Kidney (tissue), 14 donors: ENCODE results near the gene OPHN1. TPM values are rescaled to one million over a fixed set of nuclear protein-coding genes. Genes with fewer than 3 reads are reported as not detected.

Experiments
- DNase-seq, 5 donors: peaks; one replicate each; pipeline ENCODE4 v3.0.0-alpha.2; 2013 to 2020
- FAIRE-seq: peaks from 2 replicates; lab custom pipeline; 2012; peaks lifted over from hg19 to GRCh38; lab: Jason Lieb, UNC
- H3K27ac ChIP-seq, 2 donors: one replicate each; pipeline ENCODE4 v1.7.0; 2013; ENCODE audit warnings: low read depth in 2 of 2, low read length in 2 of 2, inconsistent platforms in 1 of 2
- H3K27me3 ChIP-seq: one replicate; pipeline ENCODE4 v1.7.1; 2013; ENCODE audit warnings: low read length, inconsistent platforms; ENCODE audit not compliant: control insufficient read depth, insufficient read depth
- H3K36me3 ChIP-seq, 3 donors: one replicate each; pipeline versions ENCODE4 v1.7.0 to v1.7.1; 2013; ENCODE audit warnings: low read length in 3 of 3, control low read depth in 1 of 3, inconsistent platforms in 1 of 3; ENCODE audit not compliant: insufficient read depth in 3 of 3, control insufficient read depth in 2 of 3
- H3K4me1 ChIP-seq, 3 donors: one replicate each; pipeline versions ENCODE4 v1.7.0 to v1.7.1; 2013; ENCODE audit warnings: low read length in 3 of 3, inconsistent platforms in 1 of 3, low read depth in 1 of 3; ENCODE audit not compliant: control insufficient read depth in 2 of 3, insufficient read depth in 2 of 3
- H3K4me3 ChIP-seq, 3 donors: one replicate each; pipeline versions ENCODE4 v1.7.0 to v1.8.1; 2013; ENCODE audit warnings: low read length in 3 of 3, control low read depth in 1 of 3, inconsistent platforms in 1 of 3
- H3K9ac ChIP-seq, 3 donors: one replicate each; pipeline versions ENCODE4 v1.7.0 to v1.7.1; 2013; ENCODE audit warnings: low read length in 3 of 3, control low read depth in 1 of 3, inconsistent platforms in 1 of 3
- H3K9me3 ChIP-seq, 3 donors: one replicate each; pipeline versions ENCODE4 v1.7.0 to v1.7.1; 2013; ENCODE audit warnings: low read length in 3 of 3, control low read depth in 1 of 3, inconsistent platforms in 1 of 3; ENCODE audit not compliant: control insufficient read depth in 2 of 3, insufficient read depth in 1 of 3
- intact Hi-C: fragments of 100-400 bp; cut with DNase I; formaldehyde crosslinking; loops from one replicate; pipeline ENCODE4 v1.11.1; 2022
- polyA plus RNA-seq: library from polyadenylated mRNA; stranded (reverse); fragments of 350-450 nt; fragmentation: Illumina TruSeq; extraction: RNeasy Lipid Tissue Mini Kit (QIAGEN cat#74804); gene quantifications from one replicate; pipeline ENCODE4 v1.2.3, GENCODE V29; 2014; ENCODE audit warnings: low read depth, low replicate concordance; ENCODE audit not compliant: insufficient read depth
- total RNA-seq: library from RNA; stranded (reverse); fragmentation: NEBNext Ultra II Directional; extraction: Animal tissue kit (Norgen Biotek cat#: 25700); gene quantifications from one replicate; pipeline ENCODE4 v1.2.1, GENCODE V29; 2021
- TF ChIP-seq, protein P1 (sequence below): IDR thresholded peaks from 3 replicates; pipeline ENCODE4 v1.5.1; 2012; ENCODE audit warnings: mild to moderate bottlenecking, moderate library complexity, borderline replicate concordance; ENCODE audit not compliant: insufficient read depth; ENCODE audit errors: extremely low read depth
- donor health status: control.
- donor health status: control.
- donor health status: control.
- donor health status: control.
- donor health status: control.
- donor health status: DM: yes; HTN: yes; CAD: no.
- donor health status: Normal renal cell carcinoma (clear cell type).

Gene OPHN1
- total and polyA plus RNA-seq, 2 donors from 2014 or later, result 1.9 to 9.5 TPM

DNA sequence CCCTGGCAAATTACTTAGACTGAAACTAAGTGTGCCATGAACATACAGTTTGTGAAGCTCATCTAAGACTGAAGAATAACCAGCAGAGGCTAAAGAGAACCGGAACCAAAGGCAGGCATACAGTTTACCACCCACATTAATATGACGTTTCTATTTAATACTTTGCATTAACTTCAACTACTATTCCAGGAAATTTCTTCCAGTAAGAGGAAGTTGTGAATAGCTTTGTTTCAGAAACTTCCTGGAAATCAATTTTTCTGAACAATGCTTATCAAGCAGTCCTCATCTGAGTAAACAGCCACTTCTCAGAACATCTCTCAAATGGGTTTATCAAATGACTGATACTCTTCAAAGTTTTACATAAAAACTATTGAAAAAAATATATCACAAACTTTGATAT is 252.7 kb downstream of the OPHN1 start:
- no peak overlapping the region for H3K27ac ChIP-seq
- FAIRE-seq, result no peak
- DNase-seq, result no peak
- H3K9ac ChIP-seq, result no peak overlapping the region
- no peaks in the 10 kb centered on the region for H3K9me3 ChIP-seq
- TF ChIP-seq, protein P1, sequence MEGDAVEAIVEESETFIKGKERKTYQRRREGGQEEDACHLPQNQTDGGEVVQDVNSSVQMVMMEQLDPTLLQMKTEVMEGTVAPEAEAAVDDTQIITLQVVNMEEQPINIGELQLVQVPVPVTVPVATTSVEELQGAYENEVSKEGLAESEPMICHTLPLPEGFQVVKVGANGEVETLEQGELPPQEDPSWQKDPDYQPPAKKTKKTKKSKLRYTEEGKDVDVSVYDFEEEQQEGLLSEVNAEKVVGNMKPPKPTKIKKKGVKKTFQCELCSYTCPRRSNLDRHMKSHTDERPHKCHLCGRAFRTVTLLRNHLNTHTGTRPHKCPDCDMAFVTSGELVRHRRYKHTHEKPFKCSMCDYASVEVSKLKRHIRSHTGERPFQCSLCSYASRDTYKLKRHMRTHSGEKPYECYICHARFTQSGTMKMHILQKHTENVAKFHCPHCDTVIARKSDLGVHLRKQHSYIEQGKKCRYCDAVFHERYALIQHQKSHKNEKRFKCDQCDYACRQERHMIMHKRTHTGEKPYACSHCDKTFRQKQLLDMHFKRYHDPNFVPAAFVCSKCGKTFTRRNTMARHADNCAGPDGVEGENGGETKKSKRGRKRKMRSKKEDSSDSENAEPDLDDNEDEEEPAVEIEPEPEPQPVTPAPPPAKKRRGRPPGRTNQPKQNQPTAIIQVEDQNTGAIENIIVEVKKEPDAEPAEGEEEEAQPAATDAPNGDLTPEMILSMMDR, result no peak
- intact Hi-C loops, result no loop called here
- no peaks in the 10 kb centered on the region for H3K36me3 ChIP-seq
- H3K4me3 ChIP-seq, result no peak overlapping the region
- no peaks in the 10 kb centered on the region for H3K4me1 ChIP-seq
- no peaks in the 10 kb centered on the region for H3K27me3 ChIP-seq

DNA sequence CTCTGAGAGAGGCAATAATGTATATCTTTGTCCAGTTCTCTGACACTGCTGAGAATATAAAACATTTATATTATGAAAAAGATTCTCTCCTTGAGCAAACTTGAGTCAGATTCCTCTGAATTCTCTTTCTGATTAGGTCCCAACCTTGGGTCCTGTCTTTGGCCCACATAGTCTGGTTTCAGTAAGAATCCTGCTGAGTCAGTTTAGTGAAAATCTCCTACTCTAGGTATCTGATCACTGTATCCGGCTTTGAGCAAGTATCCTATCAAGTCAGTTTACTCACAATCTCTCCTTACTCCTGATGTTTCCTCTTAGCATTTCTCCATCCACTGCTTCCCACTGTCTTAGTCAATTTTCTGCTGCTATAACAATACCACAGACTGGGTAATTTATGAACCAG is 253.9 kb downstream of the OPHN1 start:
- no peak for DNase-seq
- Histone ChIP-seq H3K9ac (no peak overlapping the region), H3K27me3 (no peaks in the 10 kb centered on the region), H3K27ac (no peak overlapping the region), H3K4me1 (no peaks in the 10 kb centered on the region), H3K4me3 (no peak overlapping the region), H3K36me3 (no peaks in the 10 kb centered on the region), H3K9me3 (no peaks in the 10 kb centered on the region)
- TF ChIP-seq, protein P1, result no peak
- no peak for FAIRE-seq
- intact Hi-C loops, result no loop called here

DNA sequence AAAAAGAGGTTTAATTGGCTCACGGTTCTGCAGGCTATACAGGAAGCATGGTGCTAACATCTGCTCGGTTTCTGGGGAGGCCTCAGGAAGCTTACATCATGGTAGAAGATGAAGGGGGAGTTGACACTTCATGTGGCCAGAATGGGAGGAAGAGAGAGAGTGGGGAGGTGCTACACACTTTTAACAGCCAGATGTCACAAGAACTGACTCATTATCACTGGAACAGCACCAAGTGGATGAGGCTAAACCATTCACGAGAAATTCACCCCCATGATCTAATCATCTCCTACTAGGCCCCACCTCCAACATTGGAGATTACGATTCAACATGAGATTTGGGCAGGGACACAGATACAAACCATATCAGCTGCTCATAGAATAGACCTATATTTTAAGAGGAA is 255.8 kb downstream of the OPHN1 start:
- Histone ChIP-seq H3K4me3 (no peak overlapping the region), H3K9ac (no peak overlapping the region), H3K27ac (no peak overlapping the region), H3K36me3 (no peaks in the 10 kb centered on the region), H3K27me3 (no peaks in the 10 kb centered on the region), H3K9me3 (no peaks in the 10 kb centered on the region), H3K4me1 (no peaks in the 10 kb centered on the region)
- intact Hi-C loops, result no loop called here
- DNase-seq, result no peak
- no peak for FAIRE-seq
- TF ChIP-seq, protein P1, result no peak

DNA sequence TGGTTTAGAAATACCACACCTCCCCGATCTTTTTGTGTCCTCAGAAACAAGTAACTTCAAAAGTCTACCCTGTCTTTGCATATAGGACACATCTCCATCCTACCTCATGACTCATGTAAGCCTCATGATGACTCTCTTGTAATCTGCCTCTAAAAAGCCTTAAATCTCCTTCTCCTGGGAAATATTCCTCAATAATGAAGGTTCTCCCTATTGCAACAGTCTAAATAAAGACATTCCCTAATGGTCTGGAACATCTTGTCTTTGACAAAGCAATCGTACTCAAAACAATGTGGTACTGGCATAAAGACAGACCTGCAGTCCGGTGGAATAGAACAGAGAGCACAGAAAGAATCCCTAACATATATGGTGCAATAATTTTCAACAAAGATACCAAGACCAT is 257.7 kb downstream of the OPHN1 start:
- no peak for FAIRE-seq
- TF ChIP-seq, protein P1, result no peak
- no peaks in the 10 kb centered on the region for H3K36me3 ChIP-seq

More for the DNA sequence above, 257.7 kb downstream of the OPHN1 start:
- Histone ChIP-seq H3K4me3 (no peak overlapping the region), H3K9me3 (no peaks in the 10 kb centered on the region), H3K4me1 (no peaks in the 10 kb centered on the region), H3K27ac (no peak overlapping the region), H3K27me3 (no peaks in the 10 kb centered on the region), H3K9ac (no peak overlapping the region)
- DNase-seq, result no peak
- intact Hi-C loops, result no loop called here
